ENCODE results near the gene LSS.

LSS gene

DNA sequence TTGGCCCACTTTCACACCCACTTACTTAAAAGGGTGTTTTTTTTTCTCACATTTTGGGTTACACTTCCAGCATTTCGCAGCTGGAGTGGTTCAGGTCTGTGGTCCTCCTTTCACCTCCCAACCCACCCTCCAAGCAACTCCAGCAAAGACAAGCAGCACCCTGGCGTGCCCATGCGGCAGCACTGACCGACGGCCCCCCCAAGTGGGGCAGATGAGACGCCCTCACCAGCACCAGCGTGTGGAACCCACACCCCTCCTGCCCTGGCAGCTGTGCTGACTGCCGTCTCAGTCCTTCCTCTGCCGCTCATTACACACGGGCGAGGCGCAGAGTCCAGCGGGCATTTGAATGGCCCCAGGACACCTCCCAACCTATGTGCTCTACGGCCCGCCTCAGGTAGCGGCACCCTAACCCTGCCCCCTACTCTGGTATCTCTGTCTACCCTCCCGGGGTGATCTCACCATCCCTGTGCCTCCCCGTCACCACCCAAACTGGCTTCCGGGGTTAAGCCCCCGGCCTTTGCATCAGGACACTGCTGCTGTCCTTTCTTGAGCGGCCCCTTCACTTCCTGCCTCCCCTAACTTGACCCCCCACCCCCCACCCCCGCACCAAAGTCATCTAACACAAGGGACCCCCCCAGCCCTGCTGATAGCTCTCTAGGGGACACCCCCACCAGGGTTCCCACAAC, 10.9 kb downstream of the LSS start:
- DNase-seq: no peak

DNA sequence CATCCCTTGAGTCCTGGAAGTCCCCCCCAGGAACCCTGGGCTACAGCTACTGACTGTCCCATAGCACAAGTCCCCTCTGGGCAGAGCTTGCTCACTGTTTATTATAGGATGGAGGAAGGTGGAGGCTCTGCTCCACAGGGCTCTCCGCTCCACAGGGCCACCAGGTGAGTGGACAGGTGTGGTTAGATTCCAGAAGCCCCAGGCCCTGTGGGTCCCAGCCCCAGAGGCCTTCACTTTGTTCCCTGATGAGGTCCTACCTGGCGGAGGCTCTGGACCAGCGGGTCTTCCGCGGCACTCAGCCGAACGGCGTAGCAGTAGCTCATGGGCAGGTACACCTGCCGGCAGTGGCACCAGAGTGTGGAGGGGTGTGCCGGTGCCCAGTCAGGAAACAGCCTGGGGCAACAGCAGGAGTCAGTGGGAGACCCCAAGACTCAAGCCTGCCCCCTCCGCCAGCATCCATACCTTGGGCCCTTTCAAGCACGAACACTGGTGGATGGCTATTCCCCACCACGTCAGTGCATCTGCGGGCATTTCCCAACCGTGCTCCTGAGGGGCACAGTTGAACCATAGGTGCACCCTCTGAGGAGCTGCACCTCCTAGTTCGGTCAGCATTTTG, 12.3 kb downstream of the LSS start:
- no peak for DNase-seq

DNA sequence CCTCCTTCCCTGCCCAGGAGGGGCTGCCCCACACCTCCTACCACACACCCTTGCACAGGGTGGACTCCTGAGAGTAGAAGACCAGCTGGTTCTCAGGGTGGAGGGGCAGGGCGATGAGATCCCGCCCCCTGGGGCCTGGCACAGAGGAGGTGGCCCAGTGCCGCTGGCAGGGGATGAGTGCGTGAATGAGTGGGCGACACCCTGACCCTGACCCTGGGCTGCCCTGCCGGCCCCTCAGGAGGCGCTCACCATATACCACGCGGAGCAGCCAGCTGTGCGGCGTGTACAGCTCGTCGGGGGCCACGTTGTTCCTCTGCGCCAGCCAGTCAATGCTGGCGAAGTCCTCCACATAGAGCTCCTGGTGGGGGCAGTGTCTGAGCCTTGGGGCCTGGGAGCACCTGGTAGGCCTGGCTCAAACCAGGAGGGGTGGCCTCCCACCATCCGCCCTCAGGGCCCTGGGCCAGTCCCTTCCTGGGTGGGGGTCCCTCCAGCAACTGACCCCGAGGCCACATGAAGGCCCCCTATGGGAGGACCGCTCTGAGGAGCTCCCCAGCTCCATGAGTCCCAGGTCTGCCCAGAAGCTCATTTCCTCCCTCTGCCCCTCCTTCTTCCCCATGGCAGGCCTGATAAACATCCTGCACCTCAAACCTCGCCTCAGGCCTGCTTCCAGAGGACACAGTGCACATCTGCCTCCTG, 13.0 kb downstream of the LSS start:
- DNase-seq: no peak

DNA sequence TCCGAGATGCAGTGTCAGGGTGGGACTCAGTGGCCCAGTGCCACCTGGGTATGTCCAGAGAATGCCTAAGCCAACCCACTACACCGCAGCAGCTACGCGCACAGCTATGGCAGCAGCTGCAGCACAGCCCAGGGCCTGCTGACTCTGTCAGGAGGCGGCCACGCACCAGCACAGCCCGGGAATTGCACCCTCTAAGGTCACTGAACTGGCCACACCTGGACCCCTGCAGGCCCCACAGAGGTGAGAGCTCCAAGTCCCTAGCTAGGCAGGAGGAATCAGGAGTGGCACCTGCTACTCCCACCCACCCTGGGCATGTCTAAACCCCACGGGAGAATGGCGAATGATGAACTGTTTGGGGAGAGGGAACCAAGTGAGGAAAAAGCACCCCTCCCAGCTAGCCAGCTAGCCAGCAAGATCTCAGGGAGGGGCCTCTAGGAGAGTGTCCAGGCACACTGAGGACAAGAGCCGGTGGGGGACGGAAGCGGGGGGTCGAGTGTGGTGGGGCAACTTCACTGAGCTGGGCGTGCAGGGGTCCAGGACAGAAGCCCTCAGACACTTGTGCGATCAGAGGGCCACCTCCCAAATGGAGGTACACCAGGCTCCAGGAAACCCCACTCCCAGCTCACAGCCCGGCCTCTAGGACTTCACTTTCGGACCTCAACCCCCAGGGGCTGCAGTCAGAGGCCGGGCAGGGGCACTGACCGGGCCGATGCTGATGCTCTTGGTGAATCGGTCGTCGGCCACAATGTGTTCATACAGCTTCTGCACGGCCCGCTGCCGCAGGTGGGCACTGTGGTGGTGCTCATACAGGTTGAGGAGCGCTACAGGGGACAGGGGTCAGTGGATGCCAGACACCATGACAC, 13.9 kb downstream of the LSS start:
- no peak for DNase-seq

DNA sequence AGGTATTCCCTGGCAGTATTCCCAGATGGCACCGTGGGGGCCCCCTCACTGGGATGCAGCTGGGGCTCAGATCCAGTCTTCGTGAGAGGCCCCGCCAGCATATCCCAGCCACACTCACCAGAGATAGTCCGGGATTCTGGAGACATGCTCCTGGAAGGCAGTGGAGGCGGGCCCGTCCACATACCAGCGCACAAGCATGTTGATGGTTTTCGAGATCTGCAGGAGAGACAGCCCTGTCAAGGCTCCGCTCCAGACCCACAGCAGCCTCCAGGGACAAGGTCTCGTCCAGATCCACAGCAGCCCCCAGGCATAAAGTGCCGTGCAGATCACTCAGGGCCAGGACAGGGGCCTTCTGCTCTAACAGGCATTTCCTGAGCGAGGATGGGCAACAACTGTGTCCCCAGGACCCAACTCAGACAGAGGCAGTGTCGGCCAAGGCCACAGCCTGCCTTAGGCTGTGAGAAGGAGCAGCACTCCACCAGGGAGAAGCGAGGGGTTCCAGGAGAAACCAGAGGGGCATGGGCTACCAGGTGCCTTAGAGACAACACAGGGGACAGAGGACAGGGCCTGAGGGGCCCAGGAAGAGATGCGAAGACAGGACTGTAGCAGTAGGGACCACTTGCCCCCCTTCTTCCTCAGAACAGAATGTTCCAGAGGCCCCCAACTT, 14.8 kb downstream of the LSS start:
- no peak for DNase-seq

DNA sequence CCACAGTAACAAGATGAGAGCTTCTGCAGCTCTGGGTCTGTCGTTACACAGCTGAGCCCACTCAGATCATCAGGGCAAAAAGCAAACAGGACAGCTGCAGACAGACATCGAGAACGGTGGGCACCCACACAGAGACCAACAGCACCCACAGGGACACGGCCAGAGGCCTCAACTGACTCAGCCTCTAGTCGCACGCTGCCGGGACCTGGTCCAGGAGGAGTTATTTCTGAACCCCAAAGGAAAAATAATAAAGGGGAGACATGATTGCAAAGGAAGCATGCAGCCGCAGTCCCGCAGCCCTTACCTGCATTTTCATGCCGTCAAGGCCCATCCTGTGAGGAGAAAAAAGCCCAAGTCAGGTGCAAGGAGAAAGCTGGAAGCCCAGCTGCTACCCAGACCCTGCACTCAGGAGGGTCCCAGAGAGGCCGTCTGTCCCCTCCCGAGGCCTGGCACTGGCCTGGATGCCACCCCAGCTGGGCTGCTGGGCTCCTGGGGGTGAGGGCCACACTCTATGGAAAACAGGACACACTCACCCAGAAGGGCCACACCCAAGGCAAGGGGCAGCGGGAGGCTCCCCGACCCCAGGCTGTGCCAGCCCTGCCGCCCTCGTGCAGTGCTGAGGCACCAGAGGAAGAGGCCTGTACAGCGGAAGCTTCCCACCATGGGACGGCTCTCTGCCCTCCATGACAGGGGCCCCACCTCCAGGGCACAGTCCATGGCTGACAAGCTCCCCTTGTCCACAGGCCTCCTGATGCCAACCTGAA, 15.7 kb downstream of the LSS start:
- no peak for DNase-seq

DNA sequence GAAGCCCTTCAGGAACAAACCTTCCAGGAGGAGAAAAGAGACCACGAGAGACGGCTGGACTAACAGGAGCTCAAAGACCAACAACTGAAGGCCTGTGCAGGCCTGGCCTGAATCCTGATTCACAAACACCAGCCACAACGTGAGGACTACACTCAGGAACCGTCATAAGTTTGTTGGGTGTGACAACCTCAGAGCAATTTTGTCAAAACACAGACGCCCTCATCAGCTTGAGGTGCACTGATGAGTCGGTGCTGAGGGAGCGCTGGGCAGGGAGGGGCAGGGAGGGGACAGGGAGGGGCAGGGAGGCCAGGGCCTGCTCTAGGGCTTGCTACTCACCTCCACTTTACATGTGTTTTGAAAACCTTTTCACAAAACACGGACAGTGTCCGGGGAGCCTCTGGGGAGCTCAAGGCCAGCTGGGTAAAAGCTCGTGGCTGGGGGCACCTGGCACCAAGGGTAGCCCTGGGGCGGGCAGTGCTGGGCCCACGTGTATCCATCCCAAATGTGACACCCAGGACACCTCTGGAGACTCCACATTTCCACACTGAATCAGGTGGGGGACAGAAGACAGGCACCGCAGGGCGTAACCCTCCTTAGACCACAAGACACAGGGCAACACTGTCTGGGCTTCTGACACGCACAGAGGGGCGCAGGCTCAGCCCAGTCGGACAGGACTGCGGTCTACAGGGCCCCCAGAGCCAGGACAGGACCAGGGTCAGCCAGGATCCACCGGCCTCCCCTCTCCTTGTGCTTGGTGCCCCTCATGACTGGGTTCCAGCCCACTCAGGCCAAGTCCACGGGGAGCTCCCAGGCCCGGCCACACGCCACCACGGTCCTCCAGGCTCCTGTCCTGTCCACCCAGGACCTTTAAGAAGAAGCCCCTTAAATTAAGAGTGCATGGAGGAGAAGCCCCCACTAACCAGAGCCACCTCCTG, 16.5 kb downstream of the LSS start:
- no peak for DNase-seq

DNA sequence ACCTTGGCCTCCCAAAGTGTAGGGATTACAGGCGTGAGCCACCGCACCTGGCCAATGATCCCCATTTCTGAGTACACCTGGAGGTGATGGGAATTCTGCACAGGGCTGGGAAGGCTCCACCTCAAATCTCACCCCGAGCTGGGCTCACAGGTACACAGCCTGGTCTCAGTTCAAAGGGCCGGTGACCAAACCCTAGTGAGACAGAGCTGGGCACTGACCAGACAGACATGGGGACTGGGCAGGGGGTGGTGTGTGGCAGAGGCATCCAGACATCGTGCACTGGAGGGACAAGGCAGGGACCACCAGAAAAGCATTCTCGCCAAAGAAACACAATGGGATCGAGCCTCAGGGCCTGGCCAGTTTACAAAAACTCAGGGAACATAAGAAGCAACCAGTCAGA, 17.2 kb downstream of the LSS start:
- DNase-seq: no peak

DNA sequence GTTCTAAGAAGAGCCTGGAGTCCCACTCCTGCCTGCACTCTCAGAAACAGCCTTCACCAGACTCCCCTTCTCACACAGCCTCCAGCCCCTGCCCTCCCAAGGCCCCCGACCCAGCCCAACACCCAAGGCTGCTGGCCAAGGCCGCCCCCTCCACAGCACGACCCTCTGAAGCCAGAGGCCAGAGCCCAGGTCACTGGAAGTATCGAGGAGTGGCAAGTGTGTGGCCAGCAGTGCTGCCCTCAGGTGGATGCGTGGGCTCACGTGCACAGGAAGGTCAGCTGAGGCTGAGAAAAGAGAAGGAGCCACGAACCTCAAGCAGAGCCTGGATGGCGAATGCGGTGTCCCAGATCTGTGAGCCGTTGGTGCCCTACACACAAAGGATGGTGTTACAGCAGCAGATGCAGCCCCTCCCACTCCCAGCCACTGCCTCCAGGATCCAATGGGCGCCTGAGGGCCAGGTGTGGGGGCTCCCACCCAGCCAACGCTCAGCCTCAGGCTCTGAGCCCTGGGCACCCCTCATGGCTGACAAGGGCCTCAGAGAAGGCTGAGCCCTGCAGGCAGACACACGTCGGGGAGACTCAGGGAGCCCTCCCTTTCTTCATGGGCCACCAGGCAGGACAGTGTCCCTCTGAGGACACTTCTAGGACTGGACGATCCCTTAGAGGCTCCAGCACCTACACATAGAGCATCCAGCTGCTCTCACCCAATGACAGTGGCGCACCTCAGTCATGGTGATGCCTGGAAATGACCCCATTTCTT, 18.0 kb downstream of the LSS start:
- DNase-seq: no peak

DNA sequence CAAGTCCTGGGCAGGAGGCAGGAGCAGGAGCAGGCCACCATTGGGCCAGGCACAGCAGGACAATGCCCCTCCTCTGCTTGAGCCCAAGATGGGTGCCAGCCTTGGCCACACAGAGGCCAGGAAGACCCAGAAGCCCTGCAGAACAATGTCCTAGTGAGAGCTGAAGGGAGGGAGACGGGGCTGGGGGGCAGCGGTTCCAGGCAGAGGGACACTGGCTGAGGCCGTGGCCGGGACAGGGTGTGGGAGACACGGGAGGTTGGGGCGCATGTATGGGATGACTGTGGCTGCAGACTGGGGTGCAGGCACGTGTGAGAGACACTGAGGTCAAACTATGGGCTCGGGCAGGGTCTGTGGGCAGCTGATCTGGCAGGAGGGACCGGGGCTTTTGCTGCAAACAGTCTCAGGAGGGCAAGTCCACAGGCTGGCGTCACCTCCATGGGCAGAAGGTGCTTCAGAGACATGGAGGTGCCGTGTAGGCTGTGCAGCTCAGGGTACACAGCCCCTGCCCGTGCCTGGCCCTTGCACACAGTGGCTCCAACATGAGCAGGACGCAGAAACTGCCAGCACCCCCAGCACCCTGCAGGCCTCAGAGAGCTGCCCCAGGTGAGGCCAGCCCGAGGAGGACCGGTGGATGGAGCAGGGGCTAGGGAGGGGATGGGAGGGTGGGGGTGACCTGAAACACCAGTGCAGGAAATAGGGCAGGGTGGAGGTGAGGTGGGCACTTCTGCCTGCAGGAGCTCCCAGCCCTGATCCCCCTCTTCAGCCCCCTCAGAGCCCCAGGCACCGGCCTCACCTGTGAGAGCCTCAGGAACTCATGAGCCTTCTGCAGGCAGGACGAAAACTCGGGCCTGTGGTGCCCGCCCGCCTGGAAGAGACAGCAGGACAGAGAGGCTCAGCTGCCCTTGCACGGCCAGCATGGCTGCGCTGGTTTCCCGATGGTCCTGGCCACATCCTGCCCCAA, 19.5 kb downstream of the LSS start:
- DNase-seq: no peak

DNA sequence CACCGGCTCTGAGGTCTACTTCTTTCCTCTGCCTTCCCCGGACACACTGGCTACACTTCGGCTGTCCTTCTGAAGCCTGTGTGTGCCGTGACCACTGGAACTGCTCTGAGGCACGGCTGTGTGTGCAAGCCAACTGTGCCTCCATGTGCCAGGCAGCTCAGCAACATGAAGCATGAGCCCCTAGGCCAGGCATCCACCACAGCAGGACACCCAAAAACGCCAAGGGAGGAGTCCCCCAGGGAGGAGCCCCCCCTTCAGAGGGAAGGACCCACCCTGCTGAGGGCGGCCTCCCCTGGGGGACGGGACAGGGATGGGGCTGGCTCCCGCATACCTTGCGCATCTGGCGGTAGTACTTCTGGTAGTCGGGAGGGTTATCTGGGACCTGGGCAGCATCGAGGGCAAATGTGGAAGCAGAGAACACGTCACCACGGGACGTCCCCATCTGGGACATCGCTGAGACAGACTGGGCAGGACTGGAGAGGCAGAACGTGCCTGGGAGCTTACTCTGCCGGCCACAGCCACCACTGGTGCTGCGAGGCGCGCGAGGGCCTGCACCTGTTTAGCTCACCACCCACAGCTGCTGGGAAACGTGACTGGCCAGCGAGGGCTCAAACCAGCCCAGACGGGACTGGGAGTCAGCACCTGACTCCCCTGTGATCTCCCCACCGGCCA, 20.5 kb downstream of the LSS start:
- no peak for DNase-seq

DNA sequence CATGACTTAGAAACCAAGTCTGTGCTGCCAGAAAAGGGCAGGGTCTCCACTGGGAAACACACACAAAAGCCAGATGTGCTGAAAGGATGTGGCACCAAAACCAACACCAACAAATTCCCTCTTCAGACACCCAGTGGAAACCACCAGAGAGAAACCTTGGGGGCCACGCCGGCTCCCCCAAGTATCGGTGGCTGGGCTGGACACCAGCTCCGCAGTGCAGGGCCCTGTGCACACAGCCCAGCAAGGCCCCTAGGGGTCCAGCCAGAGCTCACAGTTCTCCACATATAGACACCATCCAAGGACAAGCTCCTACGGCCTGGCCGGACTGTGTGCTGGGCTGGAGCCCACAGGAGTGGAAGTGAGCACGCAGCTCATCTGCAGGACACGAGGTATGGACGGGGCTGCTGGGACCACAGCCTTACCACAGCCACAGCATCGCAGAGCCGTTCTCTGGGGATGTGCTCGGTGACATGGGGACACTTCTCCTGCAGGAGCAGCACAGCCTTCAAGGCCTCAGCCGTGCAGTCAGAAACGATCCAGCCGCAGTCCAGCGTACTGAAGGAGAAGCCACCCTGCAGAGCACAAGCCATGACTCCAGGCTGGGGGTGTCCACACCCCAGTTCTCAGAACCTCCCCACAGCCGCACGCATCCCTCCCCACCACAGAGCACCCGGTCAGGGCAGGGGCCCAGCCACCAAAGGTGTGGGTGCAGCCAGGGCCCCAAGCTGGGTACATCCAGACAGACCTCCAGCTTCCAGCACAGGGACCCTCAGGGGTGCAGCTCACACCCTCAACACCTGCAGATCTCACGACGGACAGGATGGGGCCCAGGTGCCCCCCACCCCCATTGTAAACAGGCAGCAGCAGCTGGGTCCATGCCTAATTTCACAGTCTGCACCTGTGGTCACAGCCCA, 21.3 kb downstream of the LSS start:
- no peak for DNase-seq

DNA sequence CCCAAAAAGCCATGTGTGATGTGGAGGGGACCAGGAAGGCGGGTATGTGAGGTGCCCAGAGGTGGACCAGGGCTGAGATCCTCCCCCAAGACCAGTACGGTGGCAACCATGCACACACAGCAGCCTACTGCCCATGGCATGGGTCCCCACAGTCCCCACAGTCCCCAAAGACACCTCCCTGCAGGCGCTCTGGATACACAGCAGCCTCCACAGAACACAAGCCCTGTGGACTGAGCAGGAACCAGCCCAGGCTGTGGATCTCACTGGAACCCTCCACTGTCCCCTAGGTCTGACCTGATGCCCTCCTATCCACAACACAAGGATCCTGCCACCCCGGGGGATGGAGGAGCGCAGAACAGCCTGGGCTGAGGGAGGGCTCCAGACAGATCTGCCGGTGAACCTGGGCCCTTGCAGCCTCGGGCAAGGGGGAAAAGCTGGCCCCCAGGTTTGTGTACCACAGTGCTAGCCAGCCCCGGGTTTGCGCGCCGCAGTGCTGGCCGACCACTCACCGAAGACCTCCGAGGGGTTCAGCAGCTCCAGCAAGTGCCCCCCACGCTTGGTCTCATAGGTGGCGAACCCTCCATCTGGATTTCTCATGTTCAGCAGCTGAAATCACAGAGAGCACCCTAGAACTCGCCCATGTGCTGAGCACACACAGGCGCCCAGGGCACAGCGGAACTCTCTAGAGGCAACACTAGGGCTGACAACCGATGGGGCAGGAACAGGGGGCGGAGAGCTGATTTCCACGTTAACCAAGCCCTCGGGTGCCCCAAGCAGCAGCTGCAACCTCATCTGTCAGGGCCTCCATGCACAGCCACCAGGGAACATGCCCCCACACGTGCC, 22.2 kb downstream of the LSS start:
- no peak for DNase-seq

DNA sequence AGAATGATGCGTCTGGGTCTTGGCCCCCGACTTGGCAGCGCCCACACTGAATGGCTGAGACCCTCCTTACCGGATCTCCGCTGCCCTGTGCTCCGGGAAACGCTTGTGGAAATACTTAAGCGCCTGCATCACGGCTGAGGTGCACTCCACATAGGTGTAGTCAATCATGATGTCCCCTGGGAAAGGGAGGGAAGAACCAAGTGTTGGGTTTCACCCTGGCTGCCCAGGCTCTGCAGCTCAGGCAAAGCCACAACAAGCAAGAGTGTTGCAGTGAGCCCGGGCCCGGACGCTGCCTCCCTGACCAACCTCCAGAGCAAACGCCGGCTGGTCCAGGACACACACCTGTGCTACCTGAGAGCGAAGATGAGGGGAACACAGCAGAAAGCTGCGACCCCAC, 22.8 kb downstream of the LSS start:
- DNase-seq: no peak

DNA sequence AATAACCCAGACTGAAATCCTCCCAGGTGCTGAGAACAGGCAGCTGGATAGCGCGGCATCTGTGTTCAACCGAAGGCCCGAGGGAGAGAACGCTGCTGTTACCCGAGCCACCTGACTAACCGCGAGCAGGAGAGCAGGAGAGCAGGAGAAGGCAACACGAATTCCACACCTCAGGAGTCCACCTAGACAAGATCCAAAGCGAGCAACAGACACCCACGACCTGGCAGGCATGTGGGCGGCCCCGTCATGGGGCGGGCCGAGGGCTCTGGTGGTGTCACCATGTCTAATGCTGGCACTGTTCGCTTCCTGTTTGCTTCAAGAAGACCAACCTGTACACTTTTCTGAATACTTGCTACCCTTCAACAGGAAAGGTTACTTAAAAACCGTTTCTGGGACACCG, 23.4 kb downstream of the LSS start:
- no peak for DNase-seq

DNA sequence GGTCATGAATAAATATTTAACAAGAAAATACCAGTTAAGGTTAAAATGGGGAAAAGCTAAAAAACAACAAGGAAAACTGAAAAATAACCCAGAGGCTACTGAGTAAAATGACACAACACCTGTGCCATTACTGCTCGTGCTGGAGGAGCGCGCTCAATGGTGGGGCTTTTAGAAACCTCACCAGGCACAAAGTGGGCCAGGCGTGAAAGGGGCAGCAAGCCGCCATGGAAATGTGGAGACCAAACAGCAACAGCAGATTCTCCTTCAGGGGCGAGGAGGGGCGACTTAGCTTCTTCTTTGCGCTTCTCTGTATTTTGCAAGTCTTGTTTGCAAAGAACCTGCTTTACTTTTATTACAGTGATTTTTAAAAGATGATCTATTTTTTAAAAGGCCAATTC, 25.4 kb downstream of the LSS start:
- DNase-seq: no peak
